Left lobe of liver (tissue), 2 donors: Measurements from ENCODE around the gene PGM2. TPM values are rescaled to one million over a fixed set of nuclear protein-coding genes. Genes with fewer than 3 reads are reported as not detected.

Experiments
- ATAC-seq: fragments of 200-7000 bp; cut with Tn5 transposase; one replicate; pipeline ENCODE4 v1.9.1; 2020; ENCODE audit warnings: mild to moderate bottlenecking, moderate library complexity
- DNase-seq: peaks from one replicate; pipeline ENCODE4 v3.0.0-alpha.2; 2020; ENCODE audit warnings: low spot score
- total RNA-seq: library from RNA; stranded (reverse); gene quantifications from one replicate; pipeline ENCODE4 v1.2.1, GENCODE V29; 2021
- donor health status: DM: no; HTN: no; CAD: no; lungs with moderate emphysema.
- donor health status: DM: no; HTN: yes; CAD: no.

Gene PGM2
- total RNA-seq, 1 donor from 2014 or later: 6.2 TPM

- DNase-seq (peak; percentile 66), ATAC-seq (peak; percentile 24)
Observed at GRCh38 chr4:37895271-37895670, 68.8 kb downstream of the PGM2 start.

- no peak for ATAC-seq
- DNase-seq: no peak
Observed at GRCh38 chr4:37896206-37896860, 69.8 kb downstream of the PGM2 start.

GRCh38 chr4:37902212-37902611, 75.7 kb downstream of the PGM2 start:
- no peak for ATAC-seq
- DNase-seq: no peak

GRCh38 chr4:37902738-37903693, 76.5 kb downstream of the PGM2 start:
- ATAC-seq (peak; percentile 31), DNase-seq (no peak)

GRCh38 chr4:37903901-37904300, 77.4 kb downstream of the PGM2 start:
- ATAC-seq (no peak), DNase-seq (no peak)

- no peak for ATAC-seq
- no peak for DNase-seq
Observed at GRCh38 chr4:37904824-37905223, 78.3 kb downstream of the PGM2 start.

GRCh38 chr4:37905533-37906169, 79.2 kb downstream of the PGM2 start:
- peak; percentile 71 for DNase-seq
- peak; percentile 89 for ATAC-seq

- ATAC-seq (no peak), DNase-seq (no peak)
Observed at GRCh38 chr4:37908488-37909331, 82.2 kb downstream of the PGM2 start.

GRCh38 chr4:37909332-37910090, 83.0 kb downstream of the PGM2 start:
- ATAC-seq (no peak), DNase-seq (no peak)

- DNase-seq: no peak
- no peak for ATAC-seq
Observed at GRCh38 chr4:37910091-37910486, 83.6 kb downstream of the PGM2 start.

Other genes with a start within 250 kb of the PGM2 start
- gene RELL1, start 140.3 kb upstream of the PGM2 start, total RNA-seq: 3.9 TPM
- gene TBC1D1, start 64.4 kb downstream of the PGM2 start, total RNA-seq: 28.0 TPM
- gene PTTG2, start 133.7 kb downstream of the PGM2 start, total RNA-seq: not detected